8988T (cell line): ENCODE measurements around the gene ZNF585A.
"Not testable (repeated sequence)": the region's sequence is repeated elsewhere in the genome, so short reads cannot be mapped to it uniquely, and the experiment has no call there.

Source experiments
- DNase-seq: peaks from one replicate; pipeline ENCODE4 v3.0.0; 2011

Gene ZNF585A

DNA sequence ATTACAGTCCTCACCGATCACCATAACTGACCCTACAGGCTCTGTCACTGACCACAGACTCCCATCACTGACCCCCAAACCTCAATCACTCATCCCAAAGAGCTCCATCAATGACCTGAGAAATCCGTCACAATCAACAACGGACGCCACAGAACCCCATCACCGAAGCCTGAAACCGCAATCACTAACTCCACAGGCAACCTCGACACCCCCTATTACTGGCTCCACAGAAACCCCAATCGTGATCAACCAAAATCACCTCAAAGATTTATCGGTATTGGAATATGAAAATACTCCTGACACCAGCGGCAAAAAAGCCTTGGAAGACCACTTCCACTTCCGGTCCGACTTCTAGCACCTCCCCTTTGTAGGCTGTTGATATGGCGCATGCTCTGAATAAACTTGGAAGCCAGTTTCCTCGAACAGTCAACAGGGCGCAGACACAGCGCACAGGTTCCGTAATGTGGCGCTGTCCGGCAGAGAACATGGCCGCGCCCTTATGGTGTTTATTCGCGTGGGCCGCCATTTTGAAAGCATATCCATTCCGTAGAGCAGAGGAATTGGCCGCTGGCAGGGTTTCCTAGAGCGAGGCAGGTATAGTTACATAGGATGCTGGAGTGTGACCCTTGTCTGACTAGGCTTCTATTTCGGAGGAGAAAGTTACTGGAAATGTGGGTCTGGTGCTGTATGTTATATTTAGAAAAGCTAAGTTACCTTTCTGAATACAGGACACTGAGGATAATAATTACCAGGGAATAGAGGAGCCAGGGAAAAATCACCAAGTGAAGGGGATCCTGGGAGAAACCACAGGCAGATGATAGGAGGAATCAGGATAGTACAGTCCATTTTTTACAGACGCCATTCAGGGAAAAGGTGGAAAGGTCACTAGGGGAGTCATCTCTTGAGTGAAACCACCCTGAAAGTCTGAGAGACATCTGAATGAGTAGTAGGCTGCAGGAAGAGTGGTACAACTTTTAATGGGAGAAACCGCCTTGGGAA is at the start of gene ZNF585A:
Gene ZNF585A, minus strand, starts transcription at position 328 of the 999 bp plus-strand sequence. CDS start 2,785 bp downstream, outside the sequence.
- DNase-seq, result peak; percentile 61

DNA sequence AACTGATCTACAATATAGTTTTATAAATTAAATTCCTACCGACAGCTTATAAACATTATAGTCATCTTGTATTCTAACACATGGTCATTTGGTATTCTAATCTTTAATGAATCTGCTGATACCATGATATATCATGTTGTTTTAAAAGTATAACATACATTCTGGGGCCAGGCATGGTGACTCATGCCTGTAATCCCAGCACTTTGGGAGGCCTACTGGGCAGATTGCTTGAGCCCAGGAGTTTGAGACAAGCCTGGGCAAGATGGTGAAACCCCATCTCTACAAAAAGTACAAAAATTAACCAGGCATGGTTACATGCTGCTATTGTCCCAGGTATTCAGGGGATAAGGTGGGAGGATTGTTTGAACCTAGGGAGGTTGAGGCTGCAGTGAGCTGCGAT is 48.6 kb upstream of the ZNF585A start:
- DNase-seq, result no peak

DNA sequence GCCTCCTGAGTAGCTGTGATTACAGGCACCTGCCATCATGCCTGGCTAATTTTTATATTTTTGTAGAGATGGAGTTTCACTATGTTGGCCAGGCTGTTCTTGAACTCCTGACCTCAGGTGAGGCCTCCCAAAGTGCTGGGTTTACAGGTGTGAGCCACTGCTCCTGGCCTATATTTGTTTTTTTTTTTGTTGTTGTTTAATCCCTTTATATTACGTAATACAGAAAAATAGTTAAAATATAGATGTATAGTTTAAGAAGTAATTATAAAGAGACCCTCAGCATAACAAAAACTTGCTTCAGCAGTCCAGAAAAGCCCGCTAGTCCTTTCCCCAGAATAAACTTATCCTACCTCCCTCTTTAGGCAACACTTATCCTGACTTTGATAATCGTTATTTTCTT is 47.9 kb upstream of the ZNF585A start:
- DNase-seq, result no peak

DNA sequence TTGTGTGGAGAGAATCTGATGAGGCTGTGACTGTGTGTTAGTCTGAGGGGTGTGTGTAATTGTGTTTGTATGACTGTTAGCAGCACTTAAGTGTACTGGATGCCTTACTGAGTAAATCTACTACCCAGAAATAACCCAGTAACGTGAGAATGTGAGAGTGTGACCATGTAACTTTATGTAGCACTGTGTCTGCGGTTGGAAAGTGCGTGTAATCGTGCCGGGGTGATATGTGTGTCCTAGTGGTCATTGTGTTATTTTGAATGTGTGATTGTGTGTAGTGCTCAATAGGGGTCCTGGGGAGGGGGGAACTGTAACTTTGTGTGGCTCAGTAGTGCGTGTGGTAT is 46.1 kb upstream of the ZNF585A start:
- no peak for DNase-seq

DNA sequence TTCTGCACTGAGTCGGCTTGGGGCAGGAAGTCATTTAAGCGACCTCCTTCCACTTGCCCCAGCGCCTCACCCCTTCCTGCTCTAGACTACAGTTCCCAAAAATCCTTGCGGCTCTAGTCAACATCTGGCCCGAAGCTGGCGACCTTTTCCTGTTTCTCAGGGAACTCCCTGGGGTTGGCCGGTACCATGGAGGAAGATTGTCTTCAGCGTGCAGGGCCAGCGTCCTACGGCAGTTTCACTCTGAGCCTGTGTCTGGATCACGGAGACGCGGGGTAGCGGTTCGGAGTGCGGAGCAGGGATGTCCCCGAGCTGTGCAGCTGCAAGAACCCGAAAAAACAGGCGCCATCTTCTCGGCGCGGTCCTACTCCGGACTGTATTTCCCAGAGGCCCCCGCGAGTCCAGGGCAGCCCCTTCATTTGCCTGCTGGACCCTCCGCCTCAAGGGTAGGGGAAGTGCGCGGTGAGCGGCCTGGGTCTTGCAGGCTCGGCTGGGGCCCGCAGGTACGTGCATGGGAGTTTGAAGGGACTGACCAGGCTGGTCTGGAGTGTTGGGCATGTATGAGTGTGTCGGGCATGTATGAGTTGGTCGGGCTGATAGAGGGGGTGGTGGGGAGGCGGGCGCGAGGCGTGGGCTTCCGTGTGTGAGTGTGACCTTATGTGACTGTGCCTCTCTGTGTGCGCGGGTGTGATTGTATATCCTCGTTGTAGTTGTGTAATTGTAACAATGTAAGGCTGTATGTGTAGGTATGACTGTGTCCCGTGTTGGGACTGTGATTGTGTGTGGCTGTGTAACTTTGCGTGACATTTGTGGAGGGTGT is 45.5 kb upstream of the ZNF585A start, which contains the start of gene ZNF383:
Gene ZNF383, plus strand, starts transcription at position 440 of the 817 bp plus-strand sequence. CDS start 12,240 bp downstream, outside the sequence.
- peak; percentile 87 for DNase-seq

DNA sequence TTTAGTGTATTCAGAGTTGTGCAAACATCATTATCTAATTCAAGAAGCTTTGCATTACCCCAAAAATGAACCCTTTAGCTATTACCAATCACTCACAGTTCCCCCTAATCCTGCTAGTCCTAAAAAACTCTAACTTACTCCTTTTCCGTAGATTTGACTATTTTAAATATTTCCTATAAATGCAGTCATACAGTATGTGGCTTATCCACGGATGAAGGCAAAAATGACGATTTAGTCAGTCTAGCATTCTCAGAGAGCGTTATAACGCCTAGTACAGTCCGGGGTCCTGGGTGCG is 44.9 kb upstream of the ZNF585A start:
- DNase-seq, result no peak

DNA sequence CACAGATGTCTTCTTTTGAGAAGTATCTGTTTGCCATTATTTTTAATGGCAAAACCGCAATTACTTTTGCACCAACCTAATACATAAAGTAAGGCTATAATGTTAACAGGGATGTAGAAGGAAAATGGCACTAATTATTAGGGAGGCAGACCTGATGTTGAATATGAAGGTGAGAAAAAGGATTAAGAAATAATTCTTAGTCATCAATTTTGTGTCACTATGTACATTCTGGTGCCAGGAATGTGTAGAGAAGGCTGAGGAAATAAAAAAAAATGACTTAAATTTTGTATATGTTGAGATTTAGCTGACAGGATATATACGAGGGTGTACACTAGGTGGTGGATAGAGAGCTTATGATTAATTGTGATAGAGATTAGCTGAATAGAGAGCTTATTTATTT is 25.3 kb upstream of the ZNF585A start:
- no peak for DNase-seq

DNA sequence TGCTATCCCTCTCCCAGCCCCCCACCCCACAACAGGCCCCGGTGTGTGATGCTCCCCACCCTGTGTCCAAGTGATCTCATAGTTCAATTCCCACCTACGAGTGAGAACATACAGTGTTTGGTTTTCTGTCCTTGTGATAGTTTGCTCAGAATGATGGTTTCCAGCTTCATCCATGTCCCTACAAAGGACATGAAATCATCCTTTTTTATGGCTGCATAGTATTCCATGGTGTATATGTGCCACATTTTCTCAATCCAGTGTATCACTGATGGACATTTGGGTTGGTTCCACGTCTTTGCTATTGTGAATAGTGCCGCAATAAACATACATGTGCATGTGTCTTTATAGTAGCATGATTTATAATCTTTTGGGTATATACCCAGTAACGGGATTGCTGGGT is 24.6 kb upstream of the ZNF585A start:
- not testable (repeated sequence) for DNase-seq

DNA sequence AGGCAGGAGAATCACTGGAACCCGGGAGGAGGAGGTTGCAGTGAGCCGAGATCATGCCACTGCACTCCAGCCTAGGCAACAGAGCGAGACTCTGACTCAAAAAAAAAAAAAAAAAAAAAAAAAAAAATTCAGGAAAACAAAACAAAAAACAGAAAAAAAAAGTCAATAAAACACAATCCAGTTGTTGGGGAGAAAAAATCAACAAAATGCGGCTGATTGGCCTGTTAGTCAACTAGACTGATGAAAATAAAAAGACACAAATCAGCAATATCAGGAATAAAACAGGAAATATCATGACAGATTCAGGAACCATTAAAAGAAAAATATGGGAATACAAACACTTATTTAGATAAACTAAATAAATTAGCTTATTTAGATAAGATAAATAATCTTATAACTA is 22.8 kb upstream of the ZNF585A start:
- DNase-seq, result not testable (repeated sequence)

DNA sequence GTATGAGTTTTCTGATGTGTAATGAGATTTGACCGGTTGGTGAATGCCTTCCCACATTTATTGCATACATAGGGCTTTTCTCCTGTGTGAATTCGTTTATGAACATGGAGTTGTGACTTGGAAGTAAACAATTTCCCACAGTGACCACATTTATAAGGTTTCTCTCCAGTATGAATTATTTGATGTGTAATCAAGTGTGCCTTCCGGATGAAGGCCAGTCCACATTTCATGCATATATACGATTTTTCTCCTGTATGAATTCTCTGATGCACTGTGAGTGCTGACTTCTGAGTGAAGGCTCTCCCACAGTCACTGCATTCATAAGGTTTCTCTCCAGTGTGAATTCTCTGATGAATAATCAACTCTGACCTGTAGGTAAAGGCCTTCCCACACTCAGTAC is 13.6 kb upstream of the ZNF585A start:
- DNase-seq, result not testable (repeated sequence)

DNA sequence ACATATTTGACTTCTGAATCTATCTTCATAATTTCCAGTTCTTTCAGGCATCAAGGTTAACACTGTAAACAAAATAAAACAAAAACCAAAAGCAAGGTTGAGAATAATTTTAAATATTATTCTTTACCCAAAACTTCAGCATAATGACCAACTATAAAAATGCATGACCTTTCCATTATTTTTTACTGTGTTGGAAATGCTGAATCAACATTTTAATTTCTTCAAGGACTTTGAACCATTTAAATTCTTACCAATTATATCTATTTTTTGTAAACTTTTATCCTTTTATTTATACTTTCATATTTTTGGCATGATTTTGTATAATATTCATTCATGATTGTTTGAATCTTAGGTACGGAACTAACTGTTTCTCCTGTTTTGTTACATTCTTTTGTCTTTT is 6.9 kb downstream of the ZNF585A start:
- no peak for DNase-seq

DNA sequence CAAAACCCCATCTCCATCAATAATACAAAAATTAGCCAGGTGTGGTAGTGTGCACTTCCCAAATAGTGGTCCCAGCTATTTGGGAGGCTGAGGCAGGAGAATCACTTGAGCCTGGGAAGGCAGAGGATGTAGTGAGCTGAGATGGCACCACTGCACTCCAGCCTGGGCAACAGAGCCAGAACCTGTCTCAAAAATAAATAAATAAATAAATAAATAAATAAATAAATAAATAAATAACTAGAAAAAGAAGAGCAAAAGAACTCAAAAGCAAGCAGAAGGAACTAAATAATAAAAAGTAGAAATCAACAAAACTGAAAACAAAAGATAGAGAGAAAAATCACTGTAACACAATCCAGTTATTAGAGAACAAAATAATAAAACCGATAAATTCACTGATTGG is 12.3 kb downstream of the ZNF585A start:
- no peak for DNase-seq

DNA sequence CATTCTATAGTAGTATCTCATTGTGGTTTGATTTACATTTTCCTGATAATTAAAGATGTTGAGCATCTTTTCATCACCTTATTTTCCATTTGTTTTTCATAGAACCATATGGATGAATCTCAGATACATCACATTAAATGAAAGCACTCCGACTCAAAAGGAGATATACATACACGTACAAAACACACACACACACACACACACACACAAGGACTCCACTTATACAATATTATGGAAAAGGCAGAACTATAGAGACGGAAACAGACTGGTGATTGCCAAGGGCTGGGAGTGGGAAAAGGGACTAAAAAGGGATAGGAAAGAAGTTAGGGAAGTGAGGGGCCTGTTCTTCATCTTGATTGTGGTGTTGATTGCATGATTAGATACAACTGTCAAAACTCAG is 24.3 kb downstream of the ZNF585A start:
- DNase-seq, result no peak

DNA sequence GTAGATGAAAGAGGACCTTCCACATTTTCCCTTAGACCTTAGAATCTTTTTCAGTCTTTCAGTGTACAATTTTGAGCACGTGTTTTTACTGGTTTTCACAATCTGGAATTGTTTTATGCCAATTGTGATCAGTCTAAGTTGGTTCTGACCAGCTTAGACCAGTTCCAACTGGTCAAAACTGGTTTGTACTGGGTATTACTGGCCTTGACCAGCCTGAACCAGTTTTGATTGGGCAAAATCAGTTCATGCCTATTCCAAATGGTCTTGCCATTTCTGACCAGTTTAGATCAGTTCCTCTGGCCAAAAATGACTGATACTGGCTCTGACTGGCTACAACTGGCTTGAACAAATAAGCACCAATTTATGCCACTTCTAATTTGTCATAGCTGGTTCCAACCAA is 36.4 kb downstream of the ZNF585A start:
- no peak for DNase-seq

DNA sequence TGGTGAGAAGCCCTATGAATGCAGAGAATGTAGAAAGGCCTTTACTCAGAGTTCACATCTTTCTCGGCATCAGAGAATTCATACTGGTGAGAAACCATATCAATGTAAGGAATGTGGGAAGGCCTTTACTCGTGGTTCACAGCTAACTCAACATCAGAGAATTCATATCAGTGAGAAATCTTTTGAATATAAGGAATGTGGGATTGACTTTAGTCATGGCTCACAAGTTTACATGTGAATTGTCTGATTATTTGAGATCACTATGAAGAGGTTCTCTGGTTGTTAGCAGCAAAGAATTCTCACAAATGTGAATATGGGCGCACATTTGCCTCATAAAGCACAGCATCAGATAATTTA is 43.7 kb downstream of the ZNF585A start:
- no peak for DNase-seq

DNA sequence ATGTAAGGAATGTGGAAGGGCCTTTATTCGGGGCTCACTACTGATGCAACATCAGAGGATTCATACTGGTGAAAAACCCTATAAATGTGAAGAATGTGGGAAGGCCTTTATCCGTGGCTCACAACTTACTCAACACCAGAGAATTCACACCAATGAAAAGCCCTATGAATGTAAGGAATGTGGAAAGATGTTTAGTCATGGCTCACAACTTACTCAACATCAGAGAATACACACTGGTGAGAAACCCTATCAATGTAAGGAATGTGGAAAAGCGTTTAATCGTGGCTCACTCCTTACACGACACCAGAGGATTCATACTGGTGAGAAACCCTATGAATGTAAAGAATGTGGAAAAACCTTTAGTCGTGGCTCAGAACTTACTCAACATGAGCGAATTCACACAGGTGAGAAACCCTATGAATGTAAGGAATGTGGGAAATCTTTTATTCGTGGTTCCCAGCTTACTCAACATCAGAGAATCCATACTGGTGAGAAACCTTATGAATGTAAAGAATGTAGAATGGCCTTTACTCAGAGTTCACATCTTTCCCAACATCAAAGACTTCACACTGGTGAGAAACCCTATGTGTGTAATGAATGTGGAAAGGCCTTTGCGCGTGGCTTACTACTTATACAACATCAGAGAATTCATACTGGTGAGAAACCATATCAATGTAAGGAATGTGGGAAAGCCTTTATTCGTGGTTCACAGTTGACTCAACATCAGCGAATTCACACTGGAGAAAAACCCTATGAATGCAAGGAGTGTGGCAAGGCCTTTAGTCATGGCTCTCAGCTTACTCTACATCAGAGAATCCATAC is 44.3 kb downstream of the ZNF585A start:
- no peak for DNase-seq

DNA sequence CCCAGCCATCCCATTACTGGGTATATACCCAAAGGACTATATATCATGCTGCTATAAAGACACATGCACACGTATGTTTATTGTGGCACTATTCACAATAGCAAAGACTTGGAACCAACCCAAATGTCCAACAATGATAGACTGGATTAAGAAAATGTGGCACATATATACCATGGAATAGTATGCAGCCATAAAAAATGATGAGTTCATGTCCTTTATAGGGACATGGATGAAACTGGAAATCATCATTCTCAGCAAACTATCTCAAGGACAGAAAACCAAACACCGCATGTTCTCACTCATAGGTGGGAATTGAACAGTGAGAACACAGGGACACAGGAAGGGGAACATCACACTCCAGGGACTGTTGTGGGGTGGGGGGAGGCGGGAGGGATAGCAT is 50.4 kb downstream of the ZNF585A start:
- not testable (repeated sequence) for DNase-seq

DNA sequence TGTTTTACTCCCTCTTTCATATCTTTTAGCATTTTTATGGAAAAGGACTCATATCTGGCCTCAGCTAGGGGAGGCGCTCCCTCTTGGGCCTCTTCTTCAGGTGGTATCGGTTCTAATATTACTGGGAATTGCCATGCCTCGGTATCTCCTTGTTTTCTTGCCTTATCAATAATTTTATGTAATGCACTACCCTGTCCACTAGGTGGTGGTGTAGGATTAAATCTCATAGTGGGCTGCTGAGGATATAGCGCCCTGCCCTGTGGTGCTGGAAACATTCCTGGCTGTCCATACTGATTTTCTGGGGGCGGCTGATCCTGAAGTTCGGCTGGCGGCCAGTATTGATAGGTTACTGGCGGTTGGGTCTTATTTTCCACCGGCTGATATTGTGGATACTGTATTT is 58.5 kb downstream of the ZNF585A start:
- no peak for DNase-seq

DNA sequence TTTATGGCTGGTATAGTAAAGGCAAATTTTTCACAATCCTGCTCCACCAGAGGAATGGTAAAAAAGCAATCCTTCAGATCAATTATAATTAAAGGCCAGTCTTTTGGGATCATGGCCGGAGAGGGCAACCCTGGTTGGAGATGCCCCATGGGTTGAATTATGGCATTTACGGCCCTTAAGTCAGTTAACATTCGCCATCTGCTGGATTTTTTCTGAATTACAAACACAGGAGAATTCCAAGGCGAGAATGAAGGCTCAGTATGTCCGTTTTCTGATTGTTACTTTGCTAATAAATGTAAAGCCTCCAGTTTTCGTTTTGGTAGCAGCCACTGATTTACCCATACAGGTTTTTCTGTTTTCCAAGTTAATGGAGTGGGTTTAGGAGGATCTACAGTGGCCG is 60.7 kb downstream of the ZNF585A start:
- DNase-seq, result not testable (repeated sequence)

DNA sequence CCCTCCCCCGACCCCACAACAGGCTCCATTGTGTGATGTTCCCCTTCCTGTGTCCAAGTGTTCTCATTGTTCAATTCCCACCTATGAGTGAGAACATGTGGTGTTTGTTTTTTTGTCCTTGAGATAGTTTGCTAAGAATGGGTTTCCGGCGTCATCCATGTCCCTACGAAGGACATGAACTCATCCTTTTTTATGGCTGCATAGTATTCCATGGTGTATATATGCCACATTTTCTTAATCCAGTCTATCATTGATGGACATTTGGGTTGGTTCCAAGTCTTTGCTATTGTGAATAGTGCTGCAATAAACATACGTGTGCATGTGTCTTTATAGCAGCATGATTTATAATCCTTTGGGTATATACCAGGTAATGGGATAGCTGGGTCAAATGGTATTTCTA is 68.4 kb downstream of the ZNF585A start:
- DNase-seq, result not testable (repeated sequence)

DNA sequence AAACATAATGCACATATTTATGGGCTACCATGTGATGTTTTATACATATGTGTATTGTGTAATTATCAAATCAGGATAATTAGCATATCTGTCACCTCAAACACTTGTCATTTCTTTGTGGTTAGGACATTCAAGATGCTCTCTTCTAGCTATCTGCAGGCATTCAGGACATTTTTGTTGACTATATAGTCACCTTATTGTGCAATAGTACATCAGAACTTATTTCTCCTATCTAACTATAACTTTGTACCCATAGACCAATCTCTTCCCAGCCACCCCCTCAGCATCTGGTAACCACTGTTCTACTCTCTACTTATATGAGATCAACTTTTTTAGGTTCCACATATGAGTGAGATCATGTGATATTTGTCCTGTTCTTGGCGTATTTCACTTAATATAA is 73.9 kb downstream of the ZNF585A start:
- DNase-seq, result no peak

DNA sequence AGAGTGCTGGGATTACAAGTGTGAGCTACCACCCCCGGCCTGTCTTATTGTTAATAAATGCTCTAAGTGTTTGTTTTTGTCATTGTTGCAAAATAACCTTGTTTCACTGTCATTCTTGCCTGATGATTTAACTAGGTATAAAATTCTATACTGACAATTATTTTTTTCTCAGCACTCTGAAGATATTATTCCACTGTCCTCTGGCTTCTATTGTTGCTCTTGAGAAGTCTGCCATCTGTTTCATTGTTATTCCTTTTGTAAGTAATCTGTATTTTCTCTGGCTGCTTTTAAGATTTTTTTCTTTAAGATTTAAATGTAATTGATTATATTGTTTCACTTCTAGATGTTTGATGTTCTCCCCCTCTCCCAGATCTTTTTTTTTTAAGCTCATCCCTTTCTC is 76.6 kb downstream of the ZNF585A start:
- DNase-seq, result no peak
